ENCODE results near the gene SLC25A1. TPM values are rescaled to one million over a fixed set of nuclear protein-coding genes. Genes with fewer than 3 reads are reported as not detected.

SLC25A1 gene
- total and polyA plus RNA-seq, 2 donors (not counting 1 experiment from before 2014, with no cell fraction given), result 41.3 to 47.7 TPM

DNA sequence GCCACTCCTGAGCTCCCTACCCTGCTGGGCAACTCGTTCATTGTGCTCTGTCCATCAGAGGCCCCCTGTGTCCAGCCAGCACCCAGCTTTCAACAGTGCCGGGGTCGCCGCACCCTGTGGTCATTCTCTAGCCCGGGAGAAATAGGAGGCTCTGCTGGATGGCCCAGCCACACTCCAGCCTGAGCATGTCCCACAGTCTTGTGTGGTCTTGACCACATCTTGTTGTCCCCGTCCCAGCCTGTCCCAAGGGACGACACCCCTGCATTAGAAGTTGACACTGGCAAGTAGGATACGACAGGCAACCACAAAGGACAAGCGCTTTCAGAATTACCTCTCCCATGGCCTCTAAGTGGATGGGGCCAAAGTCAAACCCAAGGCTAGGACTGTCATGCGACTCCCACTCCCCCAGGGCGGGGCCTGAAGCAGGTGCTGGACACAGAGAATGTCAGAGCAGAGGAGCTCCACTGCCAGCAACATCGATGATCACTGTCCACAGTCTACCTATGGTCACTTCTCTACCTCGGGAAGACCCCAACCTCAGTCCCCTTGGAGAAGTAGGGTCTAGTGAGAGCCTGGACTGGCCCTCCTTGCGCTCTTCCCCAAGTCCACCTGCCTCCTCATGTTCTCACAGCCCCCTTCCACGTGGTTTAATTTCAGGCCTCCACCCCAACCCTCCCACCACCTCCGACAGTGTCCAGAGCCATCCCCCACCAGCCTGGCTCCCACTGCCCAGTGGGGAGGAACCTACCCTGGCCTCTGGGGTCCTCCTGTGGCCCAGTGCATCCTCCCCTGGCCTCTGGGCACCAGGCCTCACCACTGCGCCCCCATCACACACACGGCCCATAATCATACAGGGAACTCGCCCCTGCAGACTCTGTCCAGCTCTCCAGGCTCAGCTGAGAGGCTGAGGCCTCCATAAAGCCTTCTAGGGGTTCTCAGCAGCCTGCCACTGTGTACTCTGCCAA is 51.9 kb downstream of the SLC25A1 start:
- TF ChIP-seq EZH2 (IDR thresholded peaks at IDR 0.05; ENCODE audit: borderline replicate concordance, insufficient read depth, low read depth, low read length, poor library complexity, severe bottlenecking) (no peak), CTCF (IDR thresholded peaks at IDR 0.05) (no peak)
- POLR2A ChIA-PET, result no interaction called here

More for the DNA sequence above, 51.9 kb downstream of the SLC25A1 start:
- Mint-ChIP-seq H3K4me1 (peaks cover 6% of the 10 kb centered on the region), H3K4me3 (no peak overlapping the region), H3K27ac (no peak overlapping the region), H3K27me3 (no peaks in the 10 kb centered on the region), H3K9me3 (ENCODE audit: insufficient read depth) (no peaks in the 10 kb centered on the region)
- WGBS (ENCODE audit: insufficient coverage), result 91% methylated on average over 17 of the region's 19 CpGs
- H4K20me1 ChIP-seq (ENCODE audit: control insufficient read depth, insufficient read depth, low read length, poor library complexity, severe bottlenecking), result peaks cover 2% of the 10 kb centered on the region
- no peaks in the 10 kb centered on the region for H3K36me3 ChIP-seq (replicated peaks in 1 of 2; ENCODE audit: control extremely low read depth in 1 of 2, control insufficient read depth in 1 of 2, extremely low read depth in 1 of 2, insufficient read depth in 2 of 2, low read length in 1 of 2)
- no peaks in the 10 kb centered on the region for H3K27me3 ChIP-seq (replicated peaks in 1 of 4; ENCODE audit: control extremely low read depth in 1 of 4, control insufficient read depth in 3 of 4, insufficient read depth in 4 of 4, low read length in 3 of 4)
- no peak for ATAC-seq (ENCODE audit: low read depth)
- CTCF ChIA-PET, result interaction anchor here (1.0 kb wide), 1 partner anchor 18 kb away, joined by 3 read pairs; the partner anchor contains the start of gene ESS2
- H3K4me3 ChIP-seq (ENCODE audit: control extremely low read depth in 1 of 5, extremely low read depth in 1 of 5, insufficient read depth in 1 of 5, low read depth in 2 of 5, low read length in 4 of 5), result no peak overlapping the region
- H3K9ac ChIP-seq (ENCODE audit: low read length), result no peak overlapping the region
- no peak overlapping the region for H3K27ac ChIP-seq (ENCODE audit: low read length in 2 of 2)
- peaks cover 11% of the 10 kb centered on the region for H3K79me2 ChIP-seq (ENCODE audit: control insufficient read depth, insufficient read depth, low read length)
- H3K4me1 ChIP-seq (ENCODE audit: control insufficient read depth in 2 of 2, insufficient read depth in 2 of 2, low read length in 2 of 2), result peaks cover 6 to 7% of the 10 kb centered on the region in 2 donors
- DNase-seq, result no peak
- intact Hi-C loops (cut with micrococcal nuclease), result no loop called here
- no peak overlapping the region for H3K4me2 ChIP-seq (replicated peaks; ENCODE audit: low read depth, low read length, poor library complexity, severe bottlenecking)
- no peaks in the 10 kb centered on the region for H3K9me3 ChIP-seq (ENCODE audit: control extremely low read depth in 1 of 3, control insufficient read depth in 2 of 3, insufficient read depth in 1 of 3, low read length in 2 of 3)
- no peak overlapping the region for H2AFZ ChIP-seq (ENCODE audit: insufficient read depth, low read depth, low read length, poor library complexity, severe bottlenecking)

Other genes starting within 250 kb of the SLC25A1 start
- not detected in 2 replicates for gene PRODH, start 242.4 kb downstream of the SLC25A1 start, total RNA-seq
- not detected in 2 replicates for gene PRODH, start 242.4 kb downstream of the SLC25A1 start, polyA plus RNA-seq
- 49.5 and 50.4 TPM in 2 replicates for gene DGCR2, start 56.3 kb downstream of the SLC25A1 start, total RNA-seq
- 28.6 and 28.8 TPM in 2 replicates for gene DGCR2, start 56.3 kb downstream of the SLC25A1 start, polyA plus RNA-seq
- not detected in 2 replicates for gene TSSK2, start 47.4 kb downstream of the SLC25A1 start, total RNA-seq
- gene TSSK2, start 47.4 kb downstream of the SLC25A1 start, polyA plus RNA-seq, result 0.15 and 0.17 TPM in 2 replicates
- 21.1 and 22.2 TPM in 2 replicates for gene ESS2, start 34.1 kb downstream of the SLC25A1 start, total RNA-seq
- 19.4 and 48.7 TPM in 2 replicates for gene ESS2, start 34.1 kb downstream of the SLC25A1 start, polyA plus RNA-seq
- not detected in 2 replicates for gene GSC2, start 28.4 kb downstream of the SLC25A1 start, total RNA-seq
- not detected in 2 replicates for gene GSC2, start 28.4 kb downstream of the SLC25A1 start, polyA plus RNA-seq
- gene CLTCL1, start 113.0 kb upstream of the SLC25A1 start, total RNA-seq, result 5.2 and 5.5 TPM in 2 replicates
- 1.0 and 1.7 TPM in 2 replicates for gene CLTCL1, start 113.0 kb upstream of the SLC25A1 start, polyA plus RNA-seq